ENCODE data around the gene ATP2B1.

- TF ChIP-seq, protein P1, sequence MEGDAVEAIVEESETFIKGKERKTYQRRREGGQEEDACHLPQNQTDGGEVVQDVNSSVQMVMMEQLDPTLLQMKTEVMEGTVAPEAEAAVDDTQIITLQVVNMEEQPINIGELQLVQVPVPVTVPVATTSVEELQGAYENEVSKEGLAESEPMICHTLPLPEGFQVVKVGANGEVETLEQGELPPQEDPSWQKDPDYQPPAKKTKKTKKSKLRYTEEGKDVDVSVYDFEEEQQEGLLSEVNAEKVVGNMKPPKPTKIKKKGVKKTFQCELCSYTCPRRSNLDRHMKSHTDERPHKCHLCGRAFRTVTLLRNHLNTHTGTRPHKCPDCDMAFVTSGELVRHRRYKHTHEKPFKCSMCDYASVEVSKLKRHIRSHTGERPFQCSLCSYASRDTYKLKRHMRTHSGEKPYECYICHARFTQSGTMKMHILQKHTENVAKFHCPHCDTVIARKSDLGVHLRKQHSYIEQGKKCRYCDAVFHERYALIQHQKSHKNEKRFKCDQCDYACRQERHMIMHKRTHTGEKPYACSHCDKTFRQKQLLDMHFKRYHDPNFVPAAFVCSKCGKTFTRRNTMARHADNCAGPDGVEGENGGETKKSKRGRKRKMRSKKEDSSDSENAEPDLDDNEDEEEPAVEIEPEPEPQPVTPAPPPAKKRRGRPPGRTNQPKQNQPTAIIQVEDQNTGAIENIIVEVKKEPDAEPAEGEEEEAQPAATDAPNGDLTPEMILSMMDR (IDR thresholded peaks at IDR 0.05) = no peak
- no peak for TF ChIP-seq POLR2A (IDR thresholded peaks at IDR 0.05)
Measured at GRCh38 chr12:89655841-89656240, 52.8 kb downstream of the ATP2B1 start.

Measured in uterus (tissue), 2 donors.